Measurements from ENCODE around the gene RHOA. TPM values are rescaled to one million over a fixed set of nuclear protein-coding genes. Genes with fewer than 3 reads are reported as not detected.

The RHOA gene
- total and polyA plus RNA-seq, 2 of the 13 experiments (the other 11 are each of a cell fraction or from before 2014, with no cell fraction given) = 131 to 177 TPM

DNA sequence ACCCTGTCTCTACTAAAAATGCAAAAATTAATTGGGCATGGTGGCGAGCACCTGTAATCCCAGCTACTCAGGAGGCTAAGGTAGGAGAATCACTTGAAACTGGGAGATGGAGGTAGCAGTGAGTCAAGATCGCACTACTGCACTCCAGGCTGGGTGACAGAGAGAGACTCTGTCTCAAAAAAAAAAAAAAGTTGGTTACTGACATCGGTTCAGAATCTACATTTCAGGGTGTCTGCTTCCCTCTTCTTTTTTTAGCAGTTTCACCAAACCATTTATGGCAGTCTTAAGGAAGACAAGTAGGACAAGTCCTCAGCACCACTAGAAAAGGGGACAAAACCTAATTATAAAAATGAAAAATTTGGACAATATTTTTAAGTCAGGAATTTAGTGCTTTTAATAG, 68.6 kb downstream of the RHOA start:
- ATAC-seq (no peak), FAIRE-seq (no peak), DNase-seq (ENCODE audit: low spot score) (no peak)
- CTCF ChIA-PET (ENCODE audit: low intra/inter-chr PET ratio, low total read pairs) = no interaction called here
- H3K27ac ChIP-seq (ENCODE audit: extremely low read length, insufficient read depth, low read length) = no peak overlapping the region
- no peak overlapping the region for H3K4me2 ChIP-seq (ENCODE audit: low read depth, low read length)
- H4K20me1 ChIP-seq (ENCODE audit: insufficient read depth, low read length) = no peaks in the 10 kb centered on the region
- 90% methylated on average over 3 of the region's 3 CpGs for WGBS (ENCODE audit: low lambda C conversion rate)
- H3K9ac ChIP-seq (ENCODE audit: insufficient read depth, low read depth, low read length) = no peak overlapping the region
- intact Hi-C loops (cut with micrococcal nuclease; ENCODE audit: unreplicated experiment) = no loop called here
- no peak overlapping the region for H2AFZ ChIP-seq (ENCODE audit: low read length)
- no peaks in the 10 kb centered on the region for H3K9me3 ChIP-seq (ENCODE audit: low read length)
- no peak overlapping the region for H3K4me3 ChIP-seq (replicated peaks in 1 of 3; ENCODE audit: insufficient read depth in 1 of 3, low read depth in 2 of 3, low read length in 3 of 3)
- POLR2A ChIA-PET = interaction anchor here (0.8 kb wide), 1 partner anchor 15 kb away, joined by 3 read pairs; the partner anchor contains the start of gene GPX1
- BruUV-seq (replicated peaks) = no TSS peak
- H3K27me3 ChIP-seq (ENCODE audit: control insufficient read depth in 1 of 2, insufficient read depth in 2 of 2, low read length in 2 of 2) = no peaks in the 10 kb centered on the region
- peaks cover 10% of the 10 kb centered on the region for H3K79me2 ChIP-seq (ENCODE audit: insufficient read depth, low read length)
- no peaks in the 10 kb centered on the region for H3K36me3 ChIP-seq (replicated peaks in 1 of 2; ENCODE audit: control insufficient read depth in 1 of 2, insufficient read depth in 2 of 2, low read length in 2 of 2)
- in situ Hi-C loops (cut with HindIII; ENCODE audit: extremely low pct_ligation_motif_present, low pct_unique_long_range_greater_than_20kb) = loop anchor here (25.0 kb wide), 1 partner anchor 94 kb away; the partner anchor contains the start of gene NICN1
- peaks cover 70% of the 10 kb centered on the region for H3K4me1 ChIP-seq (ENCODE audit: insufficient read depth, low read length)
- TF ChIP-seq SMAD9 (CRISPR knock-in tag; IDR thresholded peaks at IDR 0.05) (no peak), ZBTB38 (CRISPR knock-in tag; IDR thresholded peaks at IDR 0.05) (no peak), SRSF1 (optimal IDR thresholded peaks at IDR 0.05; ENCODE audit: low read depth, low read length) (no peak), ZNF841 (CRISPR knock-in tag; IDR thresholded peaks at IDR 0.05; ENCODE audit: borderline replicate concordance) (no peak), ZNF776 (CRISPR knock-in tag; IDR thresholded peaks at IDR 0.05) (no peak), ZNF496 (CRISPR knock-in tag; IDR thresholded peaks at IDR 0.05; ENCODE audit: insufficient replicate concordance) (no peak), NAIF1 (CRISPR knock-in tag; IDR thresholded peaks at IDR 0.05; ENCODE audit: borderline replicate concordance) (no peak), TBX3 (IDR thresholded peaks at IDR 0.05; ENCODE audit: borderline replicate concordance) (no peak), ZNF883 (CRISPR knock-in tag; IDR thresholded peaks at IDR 0.05; ENCODE audit: not compliant biosample characterization) (no peak), ZNF619 (CRISPR knock-in tag; IDR thresholded peaks at IDR 0.05) (no peak), SRY (CRISPR knock-in tag; IDR thresholded peaks at IDR 0.05) (no peak)
- TF ChIP-seq, protein P1, sequence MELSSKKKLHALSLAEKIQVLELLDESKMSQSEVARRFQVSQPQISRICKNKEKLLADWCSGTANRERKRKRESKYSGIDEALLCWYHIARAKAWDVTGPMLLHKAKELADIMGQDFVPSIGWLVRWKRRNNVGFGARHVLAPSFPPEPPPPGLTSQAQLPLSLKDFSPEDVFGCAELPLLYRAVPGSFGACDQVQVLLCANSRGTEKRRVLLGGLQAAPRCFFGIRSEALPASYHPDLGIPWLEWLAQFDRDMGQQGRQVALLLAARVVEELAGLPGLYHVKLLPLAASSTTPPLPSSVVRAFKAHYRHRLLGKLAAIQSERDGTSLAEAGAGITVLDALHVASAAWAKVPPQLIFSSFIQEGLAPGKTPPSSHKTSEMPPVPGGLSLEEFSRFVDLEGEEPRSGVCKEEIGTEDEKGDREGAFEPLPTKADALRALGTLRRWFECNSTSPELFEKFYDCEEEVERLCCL (CRISPR knock-in tag; IDR thresholded peaks at IDR 0.05; ENCODE audit: borderline replicate concordance) = no peak
- TF ChIP-seq, protein P2, sequence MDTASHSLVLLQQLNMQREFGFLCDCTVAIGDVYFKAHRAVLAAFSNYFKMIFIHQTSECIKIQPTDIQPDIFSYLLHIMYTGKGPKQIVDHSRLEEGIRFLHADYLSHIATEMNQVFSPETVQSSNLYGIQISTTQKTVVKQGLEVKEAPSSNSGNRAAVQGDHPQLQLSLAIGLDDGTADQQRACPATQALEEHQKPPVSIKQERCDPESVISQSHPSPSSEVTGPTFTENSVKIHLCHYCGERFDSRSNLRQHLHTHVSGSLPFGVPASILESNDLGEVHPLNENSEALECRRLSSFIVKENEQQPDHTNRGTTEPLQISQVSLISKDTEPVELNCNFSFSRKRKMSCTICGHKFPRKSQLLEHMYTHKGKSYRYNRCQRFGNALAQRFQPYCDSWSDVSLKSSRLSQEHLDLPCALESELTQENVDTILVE (CRISPR knock-in tag; IDR thresholded peaks at IDR 0.05) = no peak
- TF ChIP-seq, protein P3, sequence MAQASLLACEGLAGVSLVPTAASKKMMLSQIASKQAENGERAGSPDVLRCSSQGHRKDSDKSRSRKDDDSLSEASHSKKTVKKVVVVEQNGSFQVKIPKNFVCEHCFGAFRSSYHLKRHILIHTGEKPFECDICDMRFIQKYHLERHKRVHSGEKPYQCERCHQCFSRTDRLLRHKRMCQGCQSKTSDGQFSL (CRISPR knock-in tag; IDR thresholded peaks at IDR 0.05) = no peak
- TF ChIP-seq, protein P4, sequence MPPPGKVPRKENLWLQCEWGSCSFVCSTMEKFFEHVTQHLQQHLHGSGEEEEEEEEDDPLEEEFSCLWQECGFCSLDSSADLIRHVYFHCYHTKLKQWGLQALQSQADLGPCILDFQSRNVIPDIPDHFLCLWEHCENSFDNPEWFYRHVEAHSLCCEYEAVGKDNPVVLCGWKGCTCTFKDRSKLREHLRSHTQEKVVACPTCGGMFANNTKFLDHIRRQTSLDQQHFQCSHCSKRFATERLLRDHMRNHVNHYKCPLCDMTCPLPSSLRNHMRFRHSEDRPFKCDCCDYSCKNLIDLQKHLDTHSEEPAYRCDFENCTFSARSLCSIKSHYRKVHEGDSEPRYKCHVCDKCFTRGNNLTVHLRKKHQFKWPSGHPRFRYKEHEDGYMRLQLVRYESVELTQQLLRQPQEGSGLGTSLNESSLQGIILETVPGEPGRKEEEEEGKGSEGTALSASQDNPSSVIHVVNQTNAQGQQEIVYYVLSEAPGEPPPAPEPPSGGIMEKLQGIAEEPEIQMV (CRISPR knock-in tag; IDR thresholded peaks at IDR 0.05; ENCODE audit: low read depth) = no peak
- TF ChIP-seq, protein P5, sequence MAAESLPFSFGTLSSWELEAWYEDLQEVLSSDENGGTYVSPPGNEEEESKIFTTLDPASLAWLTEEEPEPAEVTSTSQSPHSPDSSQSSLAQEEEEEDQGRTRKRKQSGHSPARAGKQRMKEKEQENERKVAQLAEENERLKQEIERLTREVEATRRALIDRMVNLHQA (CRISPR knock-in tag; IDR thresholded peaks at IDR 0.05) = no peak
